Mesodermal cell (in vitro differentiated cells): Measurements from ENCODE around the gene NEGR1.

Experiments
- H3K27ac ChIP-seq: 2 replicates; pipeline ENCODE4 v1.7.0; 2013; ENCODE audit warnings: mild to moderate bottlenecking, low read depth, low read length, moderate library complexity; ENCODE audit not compliant: severe bottlenecking
- H3K36me3 ChIP-seq: 2 replicates; pipeline ENCODE4 v1.7.1; 2013; ENCODE audit warnings: mild to moderate bottlenecking, low read length, moderate library complexity; ENCODE audit not compliant: control insufficient read depth, insufficient read depth
- H3K4me1 ChIP-seq: one replicate; pipeline ENCODE4 v1.7.1; 2013; ENCODE audit warnings: mild to moderate bottlenecking, low read length; ENCODE audit not compliant: insufficient read depth, control insufficient read depth, poor library complexity, severe bottlenecking
- H3K4me3 ChIP-seq: 2 replicates; pipeline ENCODE4 v1.7.0; 2013; ENCODE audit warnings: low read length, control low read depth, mild to moderate bottlenecking; ENCODE audit not compliant: insufficient read depth, poor library complexity, severe bottlenecking; ENCODE audit errors: extremely low read depth
- H3K9me3 ChIP-seq: 2 replicates; pipeline ENCODE4 v1.7.1; 2013; ENCODE audit warnings: mild to moderate bottlenecking, low read length, moderate library complexity; ENCODE audit not compliant: control insufficient read depth
- WGBS, 2 experiments: methylation state at CpG; one replicate each; pipeline ENCODE4 v1.1.5; 2013; ENCODE audit warnings: missing lambda C conversion rate in 2 of 2; ENCODE audit not compliant: insufficient coverage in 2 of 2; 5-methylcytosine and 5-hydroxymethylcytosine counted together

The NEGR1 gene

GRCh38 chr1:71721532-71721931 lies 560.8 kb downstream of the NEGR1 start:
- no peaks in the 10 kb centered on the region for H3K9me3 ChIP-seq
- H3K4me3 ChIP-seq, result no peak overlapping the region
- H3K4me1 ChIP-seq, result no peaks in the 10 kb centered on the region
- no peaks in the 10 kb centered on the region for H3K36me3 ChIP-seq
- no peak overlapping the region for H3K27ac ChIP-seq
- WGBS, 2 experiments, result 60 to 81% methylated on average over 2 of the region's 2 CpGs

- no peak overlapping the region for H3K27ac ChIP-seq
- 83% methylated on average over 1 of the region's 2 CpGs; no CpG with 5 or more reads in 1 of the 2 experiments for WGBS, 2 experiments
Measured at GRCh38 chr1:71719330-71719729, 563.0 kb downstream of the NEGR1 start.

GRCh38 chr1:71717186-71717585 lies 565.2 kb downstream of the NEGR1 start:
- Histone ChIP-seq H3K4me1 (no peaks in the 10 kb centered on the region), H3K27ac (no peak overlapping the region), H3K9me3 (no peaks in the 10 kb centered on the region), H3K4me3 (no peak overlapping the region), H3K36me3 (no peaks in the 10 kb centered on the region)

More at GRCh38 chr1:71719330-71719729, 563.0 kb downstream of the NEGR1 start:
- no peaks in the 10 kb centered on the region for H3K9me3 ChIP-seq
- no peak overlapping the region for H3K4me3 ChIP-seq
- H3K36me3 ChIP-seq, result no peaks in the 10 kb centered on the region
- no peaks in the 10 kb centered on the region for H3K4me1 ChIP-seq

- Histone ChIP-seq H3K9me3 (no peaks in the 10 kb centered on the region), H3K27ac (no peak overlapping the region), H3K36me3 (no peaks in the 10 kb centered on the region), H3K4me1 (no peaks in the 10 kb centered on the region), H3K4me3 (no peak overlapping the region)
Measured at GRCh38 chr1:71711456-71711855, 570.9 kb downstream of the NEGR1 start.

- Histone ChIP-seq H3K27ac (no peak overlapping the region), H3K36me3 (no peaks in the 10 kb centered on the region), H3K4me3 (no peak overlapping the region), H3K9me3 (no peaks in the 10 kb centered on the region), H3K4me1 (no peaks in the 10 kb centered on the region)
- 79 to 96% methylated on average over 3 to 4 of the region's 5 CpGs for WGBS, 2 experiments
Measured at GRCh38 chr1:71706029-71706671, 576.2 kb downstream of the NEGR1 start.

GRCh38 chr1:71698186-71698585 lies 584.2 kb downstream of the NEGR1 start:
- Histone ChIP-seq H3K9me3 (no peaks in the 10 kb centered on the region), H3K27ac (no peak overlapping the region), H3K4me3 (no peak overlapping the region), H3K4me1 (no peaks in the 10 kb centered on the region), H3K36me3 (no peaks in the 10 kb centered on the region)
- WGBS, 2 experiments, result no CpG with 5 or more reads among the region's 1 CpG

GRCh38 chr1:71695821-71696220 lies 586.5 kb downstream of the NEGR1 start:
- 33 to 100% methylated on average over 1 of the region's 1 CpG for WGBS, 2 experiments
- Histone ChIP-seq H3K4me3 (no peak overlapping the region), H3K36me3 (no peaks in the 10 kb centered on the region), H3K9me3 (no peaks in the 10 kb centered on the region), H3K27ac (no peak overlapping the region), H3K4me1 (no peaks in the 10 kb centered on the region)

- H3K4me3 ChIP-seq, result no peak overlapping the region
- H3K4me1 ChIP-seq, result no peaks in the 10 kb centered on the region
- H3K9me3 ChIP-seq, result no peaks in the 10 kb centered on the region
- H3K36me3 ChIP-seq, result no peaks in the 10 kb centered on the region
- no CpG with 5 or more reads among the region's 1 CpG for WGBS, 2 experiments
- H3K27ac ChIP-seq, result no peak overlapping the region
Measured at GRCh38 chr1:71695084-71695483, 587.3 kb downstream of the NEGR1 start.

GRCh38 chr1:71693581-71693980 lies 588.8 kb downstream of the NEGR1 start:
- H3K27ac ChIP-seq, result no peak overlapping the region
- no peak overlapping the region for H3K4me3 ChIP-seq
- H3K36me3 ChIP-seq, result no peaks in the 10 kb centered on the region
- H3K4me1 ChIP-seq, result no peaks in the 10 kb centered on the region
- H3K9me3 ChIP-seq, result no peaks in the 10 kb centered on the region

- WGBS, 2 experiments, result no CpG with 5 or more reads among the region's 2 CpGs
- H3K27ac ChIP-seq, result no peak overlapping the region
- H3K4me3 ChIP-seq, result no peak overlapping the region
- H3K4me1 ChIP-seq, result no peaks in the 10 kb centered on the region
- no peaks in the 10 kb centered on the region for H3K9me3 ChIP-seq
- no peaks in the 10 kb centered on the region for H3K36me3 ChIP-seq
Measured at GRCh38 chr1:71689635-71690034, 592.7 kb downstream of the NEGR1 start.

GRCh38 chr1:71687376-71687775 lies 595.0 kb downstream of the NEGR1 start:
- H3K4me1 ChIP-seq, result no peaks in the 10 kb centered on the region
- WGBS, 2 experiments, result 100% methylated on average over 2 of the region's 3 CpGs; no CpG with 5 or more reads in 1 of the 2 experiments
- H3K27ac ChIP-seq, result no peak overlapping the region
- no peaks in the 10 kb centered on the region for H3K9me3 ChIP-seq
- no peak overlapping the region for H3K4me3 ChIP-seq
- H3K36me3 ChIP-seq, result no peaks in the 10 kb centered on the region
